ENCODE measurements around the gene MT1F. TPM values are rescaled to one million over a fixed set of nuclear protein-coding genes. Genes with fewer than 3 reads are reported as not detected.
"Not testable (repeated sequence)": the region's sequence is repeated elsewhere in the genome, so short reads cannot be mapped to it uniquely, and the experiment has no call there.

MT1F gene
- total and polyA plus RNA-seq, 2 donors (not counting 1 experiment from before 2014, with no cell fraction given) = 2.1 to 3.2 TPM

GRCh38 chr16:56672761-56673536 lies 15.2 kb downstream of the MT1F start:
- H3K9me3 ChIP-seq (ENCODE audit: control insufficient read depth, insufficient read depth, low read depth, low read length) = no peaks in the 10 kb centered on the region
- peaks cover 5% of the 10 kb centered on the region for H3K4me1 ChIP-seq (ENCODE audit: control insufficient read depth, extremely low read depth, insufficient read depth, low read length)
- TF ChIP-seq CTCF (conservative IDR thresholded peaks at IDR 0.05 in 1 of 2, IDR thresholded peaks at IDR 0.05 in 1 of 2; ENCODE audit: low read depth in 1 of 2, low read length in 2 of 2) (no peak), EZH2 (IDR thresholded peaks at IDR 0.05; ENCODE audit: low read length, missing control alignments) (no peak)
- no peak overlapping the region for H3K27ac ChIP-seq (ENCODE audit: insufficient read depth, low read length)
- no peak overlapping the region for H2AFZ ChIP-seq (ENCODE audit: low read length)
- no peak overlapping the region for H3K4me3 ChIP-seq (replicated peaks in 1 of 4; ENCODE audit: control extremely low read depth in 1 of 4, insufficient read depth in 1 of 4, low read depth in 3 of 4, low read length in 4 of 4)
- H3K9ac ChIP-seq (ENCODE audit: insufficient read depth, low read length) = no peak overlapping the region
- H3K79me2 ChIP-seq (ENCODE audit: control insufficient read depth, insufficient read depth, low read length) = no peaks in the 10 kb centered on the region
- H3K27me3 ChIP-seq (ENCODE audit: control insufficient read depth, insufficient read depth, low read length) = peaks cover 14% of the 10 kb centered on the region
- H4K20me1 ChIP-seq (ENCODE audit: control insufficient read depth, extremely low read depth, insufficient read depth, low read length) = no peaks in the 10 kb centered on the region
- no peaks in the 10 kb centered on the region for H3K36me3 ChIP-seq (ENCODE audit: control insufficient read depth, insufficient read depth, low read length)
- DNase-seq (ENCODE audit: low read depth in 2 of 2) = peak in 1 of 2 donors; percentile 66
- peak overlapping the region; percentile 45 for H3K4me2 ChIP-seq (ENCODE audit: extremely low read depth, insufficient read depth, low read length)

- H3K4me2 ChIP-seq (ENCODE audit: extremely low read depth, insufficient read depth, low read length) = no peak overlapping the region
- H3K4me3 ChIP-seq (replicated peaks in 1 of 4; ENCODE audit: control extremely low read depth in 1 of 4, insufficient read depth in 1 of 4, low read depth in 3 of 4, low read length in 4 of 4) = no peak overlapping the region
- TF ChIP-seq CTCF (conservative IDR thresholded peaks at IDR 0.05 in 1 of 2, IDR thresholded peaks at IDR 0.05 in 1 of 2; ENCODE audit: low read depth in 1 of 2, low read length in 2 of 2) = peak; percentile 63
- TF ChIP-seq EZH2 (IDR thresholded peaks at IDR 0.05; ENCODE audit: low read length, missing control alignments) = no peak
- no peaks in the 10 kb centered on the region for H3K9me3 ChIP-seq (ENCODE audit: control insufficient read depth, insufficient read depth, low read depth, low read length)
- no peak overlapping the region for H3K9ac ChIP-seq (ENCODE audit: insufficient read depth, low read length)
- H2AFZ ChIP-seq (ENCODE audit: low read length) = no peak overlapping the region
- H3K27ac ChIP-seq (ENCODE audit: insufficient read depth, low read length) = no peak overlapping the region
- peaks cover 5% of the 10 kb centered on the region for H3K4me1 ChIP-seq (ENCODE audit: control insufficient read depth, extremely low read depth, insufficient read depth, low read length)
- H4K20me1 ChIP-seq (ENCODE audit: control insufficient read depth, extremely low read depth, insufficient read depth, low read length) = no peaks in the 10 kb centered on the region
- peak; percentile 5 to 46 for DNase-seq (ENCODE audit: low read depth in 2 of 2)
- H3K27me3 ChIP-seq (ENCODE audit: control insufficient read depth, insufficient read depth, low read length) = peaks cover 9% of the 10 kb centered on the region
- H3K36me3 ChIP-seq (ENCODE audit: control insufficient read depth, insufficient read depth, low read length) = no peaks in the 10 kb centered on the region
- H3K79me2 ChIP-seq (ENCODE audit: control insufficient read depth, insufficient read depth, low read length) = no peaks in the 10 kb centered on the region
Observed at GRCh38 chr16:56673921-56674320, 16.2 kb downstream of the MT1F start.

- H3K36me3 ChIP-seq (ENCODE audit: control insufficient read depth, insufficient read depth, low read length); H3K79me2 ChIP-seq (ENCODE audit: control insufficient read depth, insufficient read depth, low read length); DNase-seq (ENCODE audit: low read depth in 2 of 2); H3K27ac ChIP-seq (ENCODE audit: insufficient read depth, low read length); H3K9me3 ChIP-seq (ENCODE audit: control insufficient read depth, insufficient read depth, low read depth, low read length); H3K4me3 ChIP-seq (replicated peaks in 1 of 4; ENCODE audit: control extremely low read depth in 1 of 4, insufficient read depth in 1 of 4, low read depth in 3 of 4, low read length in 4 of 4); H3K4me1 ChIP-seq (ENCODE audit: control insufficient read depth, extremely low read depth, insufficient read depth, low read length); H3K27me3 ChIP-seq (ENCODE audit: control insufficient read depth, insufficient read depth, low read length); H4K20me1 ChIP-seq (ENCODE audit: control insufficient read depth, extremely low read depth, insufficient read depth, low read length); H3K9ac ChIP-seq (ENCODE audit: insufficient read depth, low read length); H3K4me2 ChIP-seq (ENCODE audit: extremely low read depth, insufficient read depth, low read length); H2AFZ ChIP-seq (ENCODE audit: low read length): not testable (repeated sequence)
Observed at GRCh38 chr16:56674570-56674969, 16.8 kb downstream of the MT1F start.

Measured in fibroblast of lung (primary cell).